ENCODE data around the gene CLEC2A.

- no peak for TF ChIP-seq POLR2A (IDR thresholded peaks at IDR 0.05; ENCODE audit: borderline replicate concordance, extremely low read depth, insufficient read depth, insufficient read length)
- no peak for TF ChIP-seq CTCF (IDR thresholded peaks at IDR 0.05 in 2 of 3, conservative IDR thresholded peaks at IDR 0.05 in 1 of 3; ENCODE audit: borderline replicate concordance in 1 of 3, insufficient read depth in 1 of 3, low read depth in 2 of 3, low read length in 2 of 3)
- TF ChIP-seq POLR2AphosphoS5 (IDR thresholded peaks at IDR 0.05; ENCODE audit: low read depth, low read length) = no peak
- TF ChIP-seq EZH2 (IDR thresholded peaks at IDR 0.05) = no peak
- TF ChIP-seq RAD21 (IDR thresholded peaks at IDR 0.05; ENCODE audit: low read depth) = no peak
- no peak for TF ChIP-seq SP1 (IDR thresholded peaks at IDR 0.05; ENCODE audit: low read depth)
- no peak for TF ChIP-seq ATF3 (IDR thresholded peaks at IDR 0.05)
- TF ChIP-seq JUND (IDR thresholded peaks at IDR 0.05) = no peak
- no peak for TF ChIP-seq SRF (IDR thresholded peaks at IDR 0.05; ENCODE audit: low read depth)
- TF ChIP-seq, protein P1, sequence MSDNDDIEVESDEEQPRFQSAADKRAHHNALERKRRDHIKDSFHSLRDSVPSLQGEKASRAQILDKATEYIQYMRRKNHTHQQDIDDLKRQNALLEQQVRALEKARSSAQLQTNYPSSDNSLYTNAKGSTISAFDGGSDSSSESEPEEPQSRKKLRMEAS (IDR thresholded peaks at IDR 0.05) = no peak
- TF ChIP-seq SIN3A (IDR thresholded peaks at IDR 0.05; ENCODE audit: low read depth) = no peak
- TF ChIP-seq REST (IDR thresholded peaks at IDR 0.05; ENCODE audit: low read depth) = no peak
- no peak for TF ChIP-seq YY1 (IDR thresholded peaks at IDR 0.05; ENCODE audit: extremely low read depth, insufficient replicate concordance, low read depth, low read length)
- no peak for TF ChIP-seq CEBPB (IDR thresholded peaks at IDR 0.05; ENCODE audit: low read depth)
Observed at GRCh38 chr12:9895215-9895971, 36.8 kb downstream of the CLEC2A start.
